ENCODE data around the gene ATP8A1. TPM values are rescaled to one million over a fixed set of nuclear protein-coding genes. Genes with fewer than 3 reads are reported as not detected.

The ATP8A1 gene
- polyA plus RNA-seq, 1 donor from 2014 or later: 45.8 TPM

- no peak overlapping the region for H3K4me3 ChIP-seq (ENCODE audit: low read length)
- H3K9me2 ChIP-seq (ENCODE audit: insufficient read depth, low read length): no peaks in the 10 kb centered on the region
- no peak overlapping the region for H3K9ac ChIP-seq (ENCODE audit: low read length)
- no peaks in the 10 kb centered on the region for H3F3A ChIP-seq (ENCODE audit: insufficient read depth, low read length, poor library complexity, severe bottlenecking)
- no peak overlapping the region for H3K27ac ChIP-seq (ENCODE audit: low read length)
- H3K27me3 ChIP-seq (ENCODE audit: insufficient read depth, low read depth, low read length): no peaks in the 10 kb centered on the region
- H3K79me2 ChIP-seq (replicated peaks; ENCODE audit: insufficient read depth, low read length): no peaks in the 10 kb centered on the region
- H3K9me3 ChIP-seq (ENCODE audit: low read length): no peaks in the 10 kb centered on the region
- no peaks in the 10 kb centered on the region for H4K20me1 ChIP-seq (ENCODE audit: insufficient read depth)
- H2AFZ ChIP-seq (ENCODE audit: low read depth, low read length): no peak overlapping the region
- H3K36me3 ChIP-seq (ENCODE audit: insufficient read depth, low read length): no peaks in the 10 kb centered on the region
- no peak for TF ChIP-seq REST (IDR thresholded peaks at IDR 0.05; ENCODE audit: borderline replicate concordance)
- no peak for TF ChIP-seq SMC3 (conservative IDR thresholded peaks at IDR 0.05; ENCODE audit: poor library complexity)
- no peak for TF ChIP-seq CTCF (IDR thresholded peaks at IDR 0.05; ENCODE audit: poor library complexity, severe bottlenecking)
- no peak for TF ChIP-seq TAF1 (IDR thresholded peaks at IDR 0.05; ENCODE audit: low read depth)
- no peak for TF ChIP-seq RAD21 (conservative IDR thresholded peaks at IDR 0.05)
- no peak for TF ChIP-seq MXI1 (conservative IDR thresholded peaks at IDR 0.05; ENCODE audit: poor library complexity, severe bottlenecking)
- no peak for TF ChIP-seq EZH2 (IDR thresholded peaks at IDR 0.05; ENCODE audit: borderline replicate concordance, insufficient read depth, low read length, poor library complexity, severe bottlenecking)
- peak; percentile 96 for TF ChIP-seq EP300 (conservative IDR thresholded peaks at IDR 0.05; ENCODE audit: poor library complexity, severe bottlenecking)
- peak; percentile 73 for TF ChIP-seq POLR2AphosphoS5 (IDR thresholded peaks at IDR 0.05)
- no peak overlapping the region for H3K4me2 ChIP-seq (ENCODE audit: low read length)
Measured at GRCh38 chr4:42690537-42690936, 33.6 kb upstream of the ATP8A1 start.

GRCh38 chr4:42683393-42683792, 26.5 kb upstream of the ATP8A1 start:
- no peak overlapping the region for H3K9ac ChIP-seq (ENCODE audit: low read length)
- H3K36me3 ChIP-seq (ENCODE audit: insufficient read depth, low read length): no peaks in the 10 kb centered on the region
- no peaks in the 10 kb centered on the region for H3F3A ChIP-seq (ENCODE audit: insufficient read depth, low read length, poor library complexity, severe bottlenecking)
- H3K4me3 ChIP-seq (ENCODE audit: low read length): no peak overlapping the region
- H2AFZ ChIP-seq (ENCODE audit: low read depth, low read length): no peak overlapping the region
- H3K79me2 ChIP-seq (replicated peaks; ENCODE audit: insufficient read depth, low read length): no peaks in the 10 kb centered on the region
- H4K20me1 ChIP-seq (ENCODE audit: insufficient read depth): no peaks in the 10 kb centered on the region
- H3K9me2 ChIP-seq (ENCODE audit: insufficient read depth, low read length): no peaks in the 10 kb centered on the region
- H3K27me3 ChIP-seq (ENCODE audit: insufficient read depth, low read depth, low read length): no peaks in the 10 kb centered on the region
- H3K9me3 ChIP-seq (ENCODE audit: low read length): no peaks in the 10 kb centered on the region
- no peak overlapping the region for H3K27ac ChIP-seq (ENCODE audit: low read length)
- TF ChIP-seq EZH2 (IDR thresholded peaks at IDR 0.05; ENCODE audit: borderline replicate concordance, insufficient read depth, low read length, poor library complexity, severe bottlenecking) (no peak), TAF1 (IDR thresholded peaks at IDR 0.05; ENCODE audit: low read depth) (no peak), EP300 (conservative IDR thresholded peaks at IDR 0.05; ENCODE audit: poor library complexity, severe bottlenecking) (no peak), POLR2AphosphoS5 (IDR thresholded peaks at IDR 0.05) (no peak), MXI1 (conservative IDR thresholded peaks at IDR 0.05; ENCODE audit: poor library complexity, severe bottlenecking) (no peak), CTCF (IDR thresholded peaks at IDR 0.05; ENCODE audit: poor library complexity, severe bottlenecking) (no peak), SMC3 (conservative IDR thresholded peaks at IDR 0.05; ENCODE audit: poor library complexity) (no peak), RAD21 (conservative IDR thresholded peaks at IDR 0.05) (no peak), REST (IDR thresholded peaks at IDR 0.05; ENCODE audit: borderline replicate concordance) (no peak)
- no peak overlapping the region for H3K4me2 ChIP-seq (ENCODE audit: low read length)
